ENCODE data around the gene DSCAML1.

DNA sequence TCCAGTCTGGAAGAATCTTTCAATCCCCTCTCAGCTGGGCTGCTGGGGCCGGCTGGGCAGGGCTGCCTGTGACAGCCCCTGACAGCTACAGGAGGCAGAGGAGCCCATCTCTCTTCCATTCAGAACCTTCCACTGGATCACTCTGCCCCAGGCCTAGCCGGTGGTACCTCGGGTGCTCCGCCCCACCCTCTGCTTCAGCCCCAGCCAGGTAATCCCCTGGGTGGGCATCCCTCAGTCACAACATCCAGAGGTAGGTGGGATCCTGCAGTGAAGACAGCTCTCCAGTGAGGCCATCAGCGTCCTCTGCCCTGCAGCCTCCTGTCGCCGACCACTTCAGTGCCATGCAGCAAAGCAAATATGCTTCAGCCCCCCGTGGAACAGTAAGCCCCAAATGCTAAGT is 223.7 kb downstream of the DSCAML1 start:
- TF ChIP-seq JUND (IDR thresholded peaks at IDR 0.05) (no peak), FOSL1 (IDR thresholded peaks at IDR 0.05; ENCODE audit: low read depth) (no peak), RAD21 (IDR thresholded peaks at IDR 0.05; ENCODE audit: low read depth) (no peak), EZH2 (IDR thresholded peaks at IDR 0.05) (no peak), CEBPB (IDR thresholded peaks at IDR 0.05; ENCODE audit: low read depth) (no peak)
- TF ChIP-seq, protein P1, sequence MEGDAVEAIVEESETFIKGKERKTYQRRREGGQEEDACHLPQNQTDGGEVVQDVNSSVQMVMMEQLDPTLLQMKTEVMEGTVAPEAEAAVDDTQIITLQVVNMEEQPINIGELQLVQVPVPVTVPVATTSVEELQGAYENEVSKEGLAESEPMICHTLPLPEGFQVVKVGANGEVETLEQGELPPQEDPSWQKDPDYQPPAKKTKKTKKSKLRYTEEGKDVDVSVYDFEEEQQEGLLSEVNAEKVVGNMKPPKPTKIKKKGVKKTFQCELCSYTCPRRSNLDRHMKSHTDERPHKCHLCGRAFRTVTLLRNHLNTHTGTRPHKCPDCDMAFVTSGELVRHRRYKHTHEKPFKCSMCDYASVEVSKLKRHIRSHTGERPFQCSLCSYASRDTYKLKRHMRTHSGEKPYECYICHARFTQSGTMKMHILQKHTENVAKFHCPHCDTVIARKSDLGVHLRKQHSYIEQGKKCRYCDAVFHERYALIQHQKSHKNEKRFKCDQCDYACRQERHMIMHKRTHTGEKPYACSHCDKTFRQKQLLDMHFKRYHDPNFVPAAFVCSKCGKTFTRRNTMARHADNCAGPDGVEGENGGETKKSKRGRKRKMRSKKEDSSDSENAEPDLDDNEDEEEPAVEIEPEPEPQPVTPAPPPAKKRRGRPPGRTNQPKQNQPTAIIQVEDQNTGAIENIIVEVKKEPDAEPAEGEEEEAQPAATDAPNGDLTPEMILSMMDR (IDR thresholded peaks at IDR 0.05 in 2 of 3, conservative IDR thresholded peaks at IDR 0.05 in 1 of 3; ENCODE audit: borderline replicate concordance in 1 of 3, insufficient read depth in 1 of 3, low read depth in 2 of 3, low read length in 2 of 3): no peak

All from HCT116 (cell line).